CD4-positive, alpha-beta T cell treated with Interleukin-17A for 1 hour (primary cell): Measurements from ENCODE around the gene BEAN1.

ENCODE experiments used
- DNase-seq: peaks from one replicate; pipeline ENCODE4 v3.0.0-alpha.2; 2020

Gene BEAN1

DNA sequence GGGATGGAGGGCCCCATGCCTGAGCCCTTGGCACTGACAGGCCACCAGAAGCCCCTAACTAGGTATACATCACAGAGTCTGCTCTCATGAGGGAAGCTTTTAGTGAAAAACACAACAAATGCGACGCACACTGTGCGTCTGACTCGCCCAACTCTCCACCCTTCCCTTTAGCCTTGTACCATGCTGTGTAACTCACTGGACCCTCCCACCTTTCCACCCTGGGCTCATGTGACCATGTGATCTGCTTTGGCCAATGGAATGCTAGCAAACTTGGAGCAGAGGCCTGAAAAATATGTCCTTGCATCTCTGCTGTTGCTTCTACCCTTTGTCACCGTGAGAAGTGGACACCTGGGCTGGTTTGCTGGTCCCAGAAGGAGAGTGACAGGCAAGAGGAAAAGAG is 101.2 kb downstream of the BEAN1 start:
- DNase-seq: no peak

DNA sequence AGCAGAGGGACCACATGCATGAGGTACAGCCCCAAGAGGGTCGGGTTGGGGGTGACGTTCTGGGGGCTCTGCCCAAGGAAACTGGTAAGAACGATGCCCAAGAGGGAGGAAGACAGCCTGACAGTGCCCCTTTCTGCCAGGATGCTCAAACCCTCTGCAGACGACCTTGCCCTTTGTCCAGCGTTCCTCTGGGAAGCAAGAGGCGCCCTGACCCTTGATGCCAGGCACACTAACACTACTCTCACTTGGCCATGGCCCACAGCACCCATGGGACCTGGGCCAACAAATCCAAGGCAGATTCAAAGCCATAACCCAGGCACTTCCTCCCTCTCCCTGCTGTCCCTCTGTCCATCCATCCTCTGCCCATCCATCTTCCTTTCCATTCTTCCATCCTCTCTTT is 102.4 kb downstream of the BEAN1 start:
- no peak for DNase-seq
